Measurements from ENCODE around the gene BMAL1. TPM values are rescaled to one million over a fixed set of nuclear protein-coding genes. Genes with fewer than 3 reads are reported as not detected.
A peak's percentile ranks its signal among the peaks of the same experiment; 100 is the strongest.

BMAL1 gene
- total RNA-seq, 2 experiments from 2014 or later: 71.3 to 73.3 TPM

GRCh38 chr11:13302420-13302958, 24.9 kb downstream of the BMAL1 start:
- H3K36me3 Mint-ChIP-seq (ENCODE audit: low read depth): peaks cover 5% of the 10 kb centered on the region
- no peaks in the 10 kb centered on the region for H3K27me3 Mint-ChIP-seq
- no peak for DNase-seq
- ChIA-PET POLR2A (no interaction called here), CTCF (no interaction called here)
- ATAC-seq (ENCODE audit: poor library complexity): no peak
- H3K9me3 ChIP-seq (ENCODE audit: control insufficient read depth in 1 of 2, insufficient read depth in 1 of 2, low read length in 2 of 2): no peaks in the 10 kb centered on the region
- TF ChIP-seq CTCF (IDR thresholded peaks at IDR 0.05): no peak
- H3K27ac ChIP-seq (ENCODE audit: low read depth in 1 of 2, low read length in 2 of 2): no peak overlapping the region
- H3K4me3 Mint-ChIP-seq: peak overlapping the region; percentile 12
- no peak overlapping the region for H3K27ac Mint-ChIP-seq
- intact Hi-C loops (cut with DNase I, micrococcal nuclease): no loop called here
- no peaks in the 10 kb centered on the region for H3K9me3 Mint-ChIP-seq
- no peaks in the 10 kb centered on the region for H3K4me1 Mint-ChIP-seq (ENCODE audit: low read depth)
- no peaks in the 10 kb centered on the region for H3K27me3 ChIP-seq (ENCODE audit: control insufficient read depth in 1 of 2, insufficient read depth in 2 of 2, low read length in 2 of 2)
- H3K4me3 ChIP-seq (ENCODE audit: low read length): no peak overlapping the region
- H3K4me1 ChIP-seq (ENCODE audit: insufficient read depth, low read length): peaks cover 92% of the 10 kb centered on the region
- no peaks in the 10 kb centered on the region for H3K36me3 ChIP-seq (ENCODE audit: insufficient read depth, low read length)

DNA sequence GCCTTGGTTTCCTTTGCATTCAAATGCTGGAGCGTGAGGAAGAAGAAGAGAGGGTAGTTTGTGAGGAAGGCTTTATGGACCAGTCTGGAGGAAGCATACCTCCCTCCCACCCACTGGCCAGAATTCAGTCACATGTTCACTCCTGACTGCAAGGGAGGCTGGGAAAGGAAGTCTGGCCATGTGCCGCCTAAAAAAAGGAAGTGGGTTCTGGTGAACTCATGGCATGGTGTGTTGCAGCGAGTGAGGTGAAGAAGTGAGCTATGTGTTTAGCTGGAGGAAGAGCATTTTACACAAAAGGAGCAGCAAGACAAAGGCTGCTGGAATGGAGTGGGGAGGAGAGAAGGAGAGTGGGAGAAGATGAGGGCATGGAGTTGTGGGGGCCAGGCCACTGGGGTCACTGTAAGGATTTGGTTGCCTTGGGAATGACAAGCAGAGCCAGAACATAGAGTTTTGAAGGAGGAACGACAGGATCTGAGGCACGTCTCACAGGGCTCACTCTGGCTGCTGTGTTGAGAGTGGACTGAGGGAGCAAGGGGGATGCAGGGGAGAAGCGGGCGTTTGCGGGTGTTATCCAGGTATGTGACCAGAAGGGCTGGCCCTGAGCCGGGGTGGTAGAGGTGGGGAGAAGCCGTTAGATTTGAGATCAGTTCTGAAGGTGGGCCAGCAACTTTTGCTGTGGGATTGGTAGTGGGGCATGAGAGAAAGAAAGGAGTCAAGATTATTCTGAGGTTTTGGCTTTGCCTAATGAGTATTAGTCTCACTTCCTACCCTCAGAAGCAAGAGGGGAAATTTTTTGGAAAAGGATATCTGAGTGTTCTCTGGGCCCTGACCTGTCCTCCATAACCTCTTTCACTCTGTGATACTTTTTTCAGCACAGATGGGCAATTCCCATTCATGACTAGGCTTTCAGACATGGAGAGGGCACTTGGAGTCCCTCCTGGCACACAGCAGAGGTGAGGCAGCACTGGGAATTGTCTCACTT, 26.4 kb downstream of the BMAL1 start:
- Histone ChIP-seq H3K4me1 (ENCODE audit: insufficient read depth, low read length) (peaks cover 87% of the 10 kb centered on the region), H3K36me3 (ENCODE audit: insufficient read depth, low read length) (no peaks in the 10 kb centered on the region), H3K27ac (ENCODE audit: low read depth in 1 of 2, low read length in 2 of 2) (no peak overlapping the region), H3K9me3 (ENCODE audit: control insufficient read depth in 1 of 2, insufficient read depth in 1 of 2, low read length in 2 of 2) (no peaks in the 10 kb centered on the region), H3K27me3 (ENCODE audit: control insufficient read depth in 1 of 2, insufficient read depth in 2 of 2, low read length in 2 of 2) (no peaks in the 10 kb centered on the region), H3K4me3 (ENCODE audit: low read length) (no peak overlapping the region)
- no peak overlapping the region for H3K4me3 Mint-ChIP-seq
- intact Hi-C loops (cut with DNase I, micrococcal nuclease): no loop called here
- H3K27me3 Mint-ChIP-seq: no peaks in the 10 kb centered on the region
- no peaks in the 10 kb centered on the region for H3K4me1 Mint-ChIP-seq (ENCODE audit: low read depth)
- CTCF ChIA-PET: no interaction called here
- H3K36me3 Mint-ChIP-seq (ENCODE audit: low read depth): peaks cover 4% of the 10 kb centered on the region
- H3K27ac Mint-ChIP-seq: no peak overlapping the region
- POLR2A ChIA-PET: no interaction called here
- TF ChIP-seq CTCF (IDR thresholded peaks at IDR 0.05): no peak
- peak in 3 of 14 experiments; percentile 24 to 33 (median 32) for DNase-seq
- no peaks in the 10 kb centered on the region for H3K9me3 Mint-ChIP-seq
- no peak for ATAC-seq (ENCODE audit: poor library complexity)

DNA sequence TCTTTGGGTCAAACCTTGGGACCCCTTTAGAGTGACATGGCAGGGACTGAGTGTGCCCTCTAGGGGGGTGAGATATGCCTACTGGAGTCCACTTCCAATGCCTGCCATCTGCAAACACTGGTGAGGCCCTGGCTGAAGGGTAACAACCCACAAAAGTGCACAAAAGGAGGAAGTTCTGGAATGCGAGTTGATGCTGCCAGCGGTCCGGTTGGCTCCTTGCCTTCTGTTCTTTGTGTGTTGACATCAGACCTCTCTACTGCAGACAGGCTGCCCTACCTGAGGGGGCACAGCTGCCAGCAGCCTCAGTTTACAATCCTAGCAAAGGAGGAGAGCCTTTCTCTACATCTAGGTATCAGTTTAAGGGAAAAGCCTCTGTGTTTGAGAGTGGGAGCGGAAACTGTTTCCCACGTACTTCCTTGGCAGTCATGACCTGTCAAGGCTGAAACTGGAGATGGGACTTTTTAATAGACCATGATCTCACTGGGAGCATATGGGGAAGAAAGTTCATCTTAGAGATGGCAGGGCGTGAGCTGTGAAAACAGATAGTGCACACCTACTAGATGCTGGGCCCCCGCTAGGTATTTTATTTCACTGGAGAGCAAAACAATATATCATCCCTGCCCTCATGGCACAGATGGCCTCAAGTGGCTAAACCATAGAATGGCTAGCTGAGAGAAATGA, 27.2 kb downstream of the BMAL1 start:
- Mint-ChIP-seq H3K36me3 (ENCODE audit: low read depth) (peaks cover 2% of the 10 kb centered on the region), H3K4me1 (ENCODE audit: low read depth) (peaks cover 1% of the 10 kb centered on the region), H3K27ac (no peak overlapping the region), H3K9me3 (no peaks in the 10 kb centered on the region), H3K4me3 (peak overlapping the region; percentile 5), H3K27me3 (no peaks in the 10 kb centered on the region)
- Histone ChIP-seq H3K9me3 (ENCODE audit: control insufficient read depth in 1 of 2, insufficient read depth in 1 of 2, low read length in 2 of 2) (no peaks in the 10 kb centered on the region), H3K4me1 (ENCODE audit: insufficient read depth, low read length) (peaks cover 78% of the 10 kb centered on the region), H3K27me3 (ENCODE audit: control insufficient read depth in 1 of 2, insufficient read depth in 2 of 2, low read length in 2 of 2) (no peaks in the 10 kb centered on the region), H3K36me3 (ENCODE audit: insufficient read depth, low read length) (peaks cover 3% of the 10 kb centered on the region), H3K27ac (ENCODE audit: low read depth in 1 of 2, low read length in 2 of 2) (no peak overlapping the region), H3K4me3 (ENCODE audit: low read length) (no peak overlapping the region)
- DNase-seq (no peak), ATAC-seq (ENCODE audit: poor library complexity) (no peak)
- intact Hi-C loops (cut with DNase I, micrococcal nuclease): no loop called here
- POLR2A ChIA-PET: no interaction called here
- CTCF ChIA-PET: no interaction called here
- TF ChIP-seq CTCF (IDR thresholded peaks at IDR 0.05): no peak

Measured in CD4-positive, alpha-beta T cell (primary cell).